Renal cortex interstitium (tissue), 11 donors: Measurements from ENCODE around the gene TRABD2B. TPM values are rescaled to one million over a fixed set of nuclear protein-coding genes. Genes with fewer than 3 reads are reported as not detected.

ENCODE experiments used
- DNase-seq, 11 donors: peaks; one replicate each; pipeline ENCODE4 v3.0.0-alpha.2; 2013; ENCODE audit warnings: low read depth in 9 of 11, low spot score in 4 of 11; ENCODE audit errors: extremely low read depth in 1 of 11
- polyA plus RNA-seq, 3 donors: library from polyadenylated mRNA; unstranded; fragments of 120-200 nt; gene quantifications; one replicate each; pipeline ENCODE4 v1.2.1, GENCODE V29; 2013; ENCODE audit not compliant: insufficient read length in 3 of 3

TRABD2B gene
- polyA plus RNA-seq, 3 donors: 18.7 to 28.0 (median 27.9) TPM

- DNase-seq: no peak
These were observed 70.0 kb downstream of the TRABD2B start for GRCh38 chr1:47927165-47927564.

- no peak for DNase-seq
These were observed 70.7 kb downstream of the TRABD2B start for GRCh38 chr1:47926461-47926999.

GRCh38 chr1:47924270-47925048 lies 72.7 kb downstream of the TRABD2B start:
- no peak for DNase-seq

GRCh38 chr1:47921935-47922415 lies 75.2 kb downstream of the TRABD2B start:
- DNase-seq: no peak

- no peak for DNase-seq
These were observed 77.9 kb downstream of the TRABD2B start for GRCh38 chr1:47919113-47919833.

- DNase-seq: peak in 5 of 11 donors; percentile 27 to 63 (median 47)
These were observed 78.8 kb downstream of the TRABD2B start for GRCh38 chr1:47918257-47918867.

GRCh38 chr1:47917687-47918086 lies 79.5 kb downstream of the TRABD2B start:
- no peak for DNase-seq

GRCh38 chr1:47915677-47916353 lies 81.4 kb downstream of the TRABD2B start:
- DNase-seq: no peak

- DNase-seq: no peak
These were observed 82.1 kb downstream of the TRABD2B start for GRCh38 chr1:47914952-47915676.

- no peak for DNase-seq
These were observed 82.8 kb downstream of the TRABD2B start for GRCh38 chr1:47914218-47914938.

GRCh38 chr1:47913225-47913823 lies 83.9 kb downstream of the TRABD2B start:
- no peak for DNase-seq

GRCh38 chr1:47912756-47913155 lies 84.4 kb downstream of the TRABD2B start:
- DNase-seq: no peak

- no peak for DNase-seq
These were observed 85.3 kb downstream of the TRABD2B start for GRCh38 chr1:47911892-47912291.

- no peak for DNase-seq
These were observed 85.8 kb downstream of the TRABD2B start for GRCh38 chr1:47911424-47911823.

GRCh38 chr1:47908258-47908657 lies 88.9 kb downstream of the TRABD2B start:
- DNase-seq: no peak

GRCh38 chr1:47907177-47907528 lies 90.0 kb downstream of the TRABD2B start:
- DNase-seq: no peak

- no peak for DNase-seq
These were observed 90.5 kb downstream of the TRABD2B start for GRCh38 chr1:47906527-47907176.
